Stomach (tissue), 4 donors: ENCODE data around the gene UBE2S.

Source experiments
- EP300 ChIP-seq: sonication (generic); formaldehyde crosslinking; IDR thresholded peaks from one replicate; pipeline ENCODE4 v1.6.1; 2017; ENCODE audit warnings: antibody characterized with exemption
- POLR2A ChIP-seq, 4 donors: fragments of 450-650 bp; IDR thresholded peaks; one replicate each; pipeline ENCODE4 v1.6.1; 2016; ENCODE audit warnings: antibody characterized with exemption in 4 of 4, control low read depth in 2 of 4, mild to moderate bottlenecking in 1 of 4, moderate library complexity in 1 of 4
- TF ChIP-seq, protein P1 (sequence below), 7 experiments: fragments of 450-650 bp in 4 of 7; fragments of 200-600 bp in 3 of 7; sonication (generic) in 3 of 7; IDR thresholded peaks; one replicate each; pipeline ENCODE4 v1.5.1; 2016 to 2019; ENCODE audit warnings: antibody characterized with exemption in 7 of 7, control low read depth in 2 of 7, mild to moderate bottlenecking in 1 of 7

GRCh38 chr19:55373993-55374757, 33.4 kb downstream of the UBE2S start:
- TF ChIP-seq, protein P1, sequence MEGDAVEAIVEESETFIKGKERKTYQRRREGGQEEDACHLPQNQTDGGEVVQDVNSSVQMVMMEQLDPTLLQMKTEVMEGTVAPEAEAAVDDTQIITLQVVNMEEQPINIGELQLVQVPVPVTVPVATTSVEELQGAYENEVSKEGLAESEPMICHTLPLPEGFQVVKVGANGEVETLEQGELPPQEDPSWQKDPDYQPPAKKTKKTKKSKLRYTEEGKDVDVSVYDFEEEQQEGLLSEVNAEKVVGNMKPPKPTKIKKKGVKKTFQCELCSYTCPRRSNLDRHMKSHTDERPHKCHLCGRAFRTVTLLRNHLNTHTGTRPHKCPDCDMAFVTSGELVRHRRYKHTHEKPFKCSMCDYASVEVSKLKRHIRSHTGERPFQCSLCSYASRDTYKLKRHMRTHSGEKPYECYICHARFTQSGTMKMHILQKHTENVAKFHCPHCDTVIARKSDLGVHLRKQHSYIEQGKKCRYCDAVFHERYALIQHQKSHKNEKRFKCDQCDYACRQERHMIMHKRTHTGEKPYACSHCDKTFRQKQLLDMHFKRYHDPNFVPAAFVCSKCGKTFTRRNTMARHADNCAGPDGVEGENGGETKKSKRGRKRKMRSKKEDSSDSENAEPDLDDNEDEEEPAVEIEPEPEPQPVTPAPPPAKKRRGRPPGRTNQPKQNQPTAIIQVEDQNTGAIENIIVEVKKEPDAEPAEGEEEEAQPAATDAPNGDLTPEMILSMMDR (IDR thresholded peaks at IDR 0.05): no peak
- no peak for TF ChIP-seq POLR2A (IDR thresholded peaks at IDR 0.05)
- no peak for TF ChIP-seq EP300
